GM12875 (cell line): Measurements from ENCODE around the gene FBXO24.
A peak's percentile ranks its signal among the peaks of the same experiment; 100 is the strongest.

Experiments used
- H3K4me3 ChIP-seq: one replicate; pipeline ENCODE4 v1.5.1; 2011; ENCODE audit warnings: low read depth, low read length, control low read depth
- TF ChIP-seq, protein P1 (sequence below): IDR thresholded peaks from 2 replicates; pipeline ENCODE4 v1.5.1; 2011; ENCODE audit warnings: low read depth, mild to moderate bottlenecking, control low read depth, inconsistent platforms, low read length, moderate library complexity, borderline replicate concordance; ENCODE audit not compliant: insufficient read depth

Gene FBXO24

GRCh38 chr7:100600730-100601038 is 14.6 kb downstream of the FBXO24 start:
- TF ChIP-seq, protein P1, sequence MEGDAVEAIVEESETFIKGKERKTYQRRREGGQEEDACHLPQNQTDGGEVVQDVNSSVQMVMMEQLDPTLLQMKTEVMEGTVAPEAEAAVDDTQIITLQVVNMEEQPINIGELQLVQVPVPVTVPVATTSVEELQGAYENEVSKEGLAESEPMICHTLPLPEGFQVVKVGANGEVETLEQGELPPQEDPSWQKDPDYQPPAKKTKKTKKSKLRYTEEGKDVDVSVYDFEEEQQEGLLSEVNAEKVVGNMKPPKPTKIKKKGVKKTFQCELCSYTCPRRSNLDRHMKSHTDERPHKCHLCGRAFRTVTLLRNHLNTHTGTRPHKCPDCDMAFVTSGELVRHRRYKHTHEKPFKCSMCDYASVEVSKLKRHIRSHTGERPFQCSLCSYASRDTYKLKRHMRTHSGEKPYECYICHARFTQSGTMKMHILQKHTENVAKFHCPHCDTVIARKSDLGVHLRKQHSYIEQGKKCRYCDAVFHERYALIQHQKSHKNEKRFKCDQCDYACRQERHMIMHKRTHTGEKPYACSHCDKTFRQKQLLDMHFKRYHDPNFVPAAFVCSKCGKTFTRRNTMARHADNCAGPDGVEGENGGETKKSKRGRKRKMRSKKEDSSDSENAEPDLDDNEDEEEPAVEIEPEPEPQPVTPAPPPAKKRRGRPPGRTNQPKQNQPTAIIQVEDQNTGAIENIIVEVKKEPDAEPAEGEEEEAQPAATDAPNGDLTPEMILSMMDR, result no peak
- no peak overlapping the region for H3K4me3 ChIP-seq

GRCh38 chr7:100602889-100603725 is 17.0 kb downstream of the FBXO24 start:
- H3K4me3 ChIP-seq, result no peak overlapping the region
- TF ChIP-seq, protein P1, result no peak

GRCh38 chr7:100603726-100604027 is 17.5 kb downstream of the FBXO24 start:
- TF ChIP-seq, protein P1, result no peak
- H3K4me3 ChIP-seq, result peak overlapping the region; percentile 27

- peak overlapping the region; percentile 61 for H3K4me3 ChIP-seq
- TF ChIP-seq, protein P1, result peak; percentile 40; the same call in 1 of the 2 replicates
Observed at GRCh38 chr7:100604028-100604975, 18.2 kb downstream of the FBXO24 start.

DNA sequence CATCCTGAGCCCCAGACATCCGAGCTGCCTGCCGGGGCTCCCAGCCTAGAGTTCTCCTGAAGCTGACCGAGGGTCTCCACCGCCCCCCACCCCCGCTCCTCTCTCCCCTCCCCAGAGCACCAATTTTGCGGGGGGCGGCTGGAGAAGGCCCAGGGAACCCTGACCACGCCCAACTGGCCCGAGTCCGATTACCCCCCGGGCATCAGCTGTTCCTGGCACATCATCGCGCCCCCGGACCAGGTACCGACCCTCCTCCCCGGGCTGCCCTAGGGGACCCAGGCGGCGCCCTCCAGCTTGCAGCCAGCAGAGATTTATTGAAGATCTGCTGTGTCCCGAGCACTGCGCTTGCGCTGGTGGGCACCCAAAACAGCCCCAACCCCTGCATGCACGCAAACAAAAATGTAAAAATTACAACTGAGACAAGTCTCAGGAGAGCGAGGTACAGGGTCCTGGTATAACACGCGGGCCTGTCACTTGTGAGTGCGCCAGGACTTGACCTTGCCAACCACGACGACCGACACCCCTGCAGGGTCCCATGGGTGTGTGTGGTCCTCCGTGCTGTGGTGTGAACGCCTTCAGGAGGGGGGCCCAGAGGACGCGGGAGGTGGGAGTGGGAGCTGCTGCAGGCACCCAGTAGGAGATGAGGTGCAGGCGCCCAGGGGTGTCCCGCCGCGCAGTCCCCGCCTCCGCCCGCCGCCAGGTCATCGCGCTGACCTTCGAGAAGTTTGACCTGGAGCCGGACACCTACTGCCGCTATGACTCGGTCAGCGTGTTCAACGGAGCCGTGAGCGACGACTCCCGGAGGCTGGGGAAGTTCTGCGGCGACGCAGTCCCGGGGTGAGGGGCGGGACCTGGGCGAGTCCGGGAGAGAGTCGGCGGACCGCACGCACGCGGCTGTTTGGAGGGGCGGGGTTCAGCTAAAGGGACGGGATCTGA is 19.1 kb downstream of the FBXO24 start:
- TF ChIP-seq, protein P1, result no peak
- H3K4me3 ChIP-seq, result peak overlapping the region; percentile 61

- H3K4me3 ChIP-seq, result no peak overlapping the region
- TF ChIP-seq, protein P1, result no peak
Observed at GRCh38 chr7:100606313-100606712, 20.2 kb downstream of the FBXO24 start.
